T-cell (primary cell): Measurements from ENCODE around the gene NOLC1. TPM values are rescaled to one million over a fixed set of nuclear protein-coding genes. Genes with fewer than 3 reads are reported as not detected.

Experiments
- ATAC-seq, 4 experiments: fragments of 200-7000 bp in 3 of 4; fragments of 150-1000 bp in 1 of 4; cut with Tn5 transposase; replicated peaks in 1 of 4; 1 replicate in 3 of 4; 2 replicates in 1 of 4; pipeline ENCODE4 v1.10.0; 2021; ENCODE audit warnings: moderate library complexity in 3 of 4, mild to moderate bottlenecking in 2 of 4, moderate number of reproducible peaks in 1 of 4
- CTCF ChIA-PET, 2 donors: fragments of 300-600 bp; sonication (Branson Sonifier 250); formaldehyde crosslinking; loops; one replicate each; lab custom pipeline; 2022; ENCODE audit warnings: antibody characterized with exemption in 2 of 2; lab: Charles Lee
- POLR2A ChIA-PET, 2 donors: fragments of 300-600 bp; sonication (Branson Sonifier 250); formaldehyde crosslinking; loops; one replicate each; lab custom pipeline; 2022; ENCODE audit warnings: antibody characterized with exemption in 2 of 2; lab: Charles Lee
- DNase-seq, 35 experiments: peaks; one replicate each; pipeline versions ENCODE4 v3.0.0 to v3.0.0-alpha.2; 2013 to 2023
- H3K27ac ChIP-seq: one replicate; pipeline ENCODE4 v1.5.1; 2013; ENCODE audit warnings: low read length
- H3K27me3 ChIP-seq, 2 experiments: replicated peaks in 1 of 2; 1 replicate in 1 of 2; 2 replicates in 1 of 2; pipeline versions ENCODE4 v1.6.1 to v1.7.0; 2013; ENCODE audit warnings: low read length in 1 of 2, mixed read lengths in 1 of 2; ENCODE audit not compliant: control insufficient read depth in 2 of 2, insufficient read depth in 2 of 2; ENCODE audit errors: extremely low read depth in 1 of 2
- H3K36me3 ChIP-seq, 2 donors: 1 replicate in 1 of 2; 2 replicates in 1 of 2; pipeline versions ENCODE4 v1.6.1 to v1.7.0; 2013; ENCODE audit warnings: low read length in 1 of 2; ENCODE audit not compliant: control insufficient read depth in 2 of 2, insufficient read depth in 1 of 2; ENCODE audit errors: extremely low read depth in 1 of 2
- H3K4me1 ChIP-seq, 2 experiments: 1 replicate in 1 of 2; 2 replicates in 1 of 2; pipeline versions ENCODE4 v1.6.1 to v1.7.0; 2013; ENCODE audit warnings: low read length in 2 of 2, mixed read lengths in 1 of 2; ENCODE audit not compliant: insufficient read depth in 2 of 2, control insufficient read depth in 1 of 2; ENCODE audit errors: extremely low read depth in 1 of 2
- H3K4me3 ChIP-seq, 2 donors: 1 replicate in 1 of 2; 2 replicates in 1 of 2; pipeline versions ENCODE4 v1.5.1 to v1.7.0; 2013; ENCODE audit warnings: mild to moderate bottlenecking in 2 of 2, low read length in 1 of 2, moderate library complexity in 1 of 2; ENCODE audit not compliant: control insufficient read depth in 1 of 2; ENCODE audit errors: extremely low read depth in 1 of 2
- H3K9me3 ChIP-seq: 2 replicates; pipeline ENCODE4 v1.7.0; 2013
- H3K27ac Mint-ChIP-seq, 2 donors: one replicate each; pipeline ENCODE4 v1.8.0; 2020 to 2021; ENCODE audit warnings: mild to moderate bottlenecking in 2 of 2, mixed read lengths in 2 of 2
- H3K27me3 Mint-ChIP-seq, 2 donors: one replicate each; pipeline ENCODE4 v1.8.0; 2021 to 2022; ENCODE audit warnings: mixed read lengths in 2 of 2
- H3K36me3 Mint-ChIP-seq: one replicate; pipeline ENCODE4 v1.8.0; 2021; ENCODE audit warnings: mixed read lengths
- H3K4me1 Mint-ChIP-seq, 3 donors: one replicate each; pipeline ENCODE4 v1.8.0; 2020 to 2022; ENCODE audit warnings: mixed read lengths in 3 of 3, mild to moderate bottlenecking in 1 of 3
- H3K4me3 Mint-ChIP-seq, 3 donors: one replicate each; pipeline ENCODE4 v1.8.0; 2020 to 2022; ENCODE audit warnings: mild to moderate bottlenecking in 3 of 3, mixed read lengths in 3 of 3, moderate library complexity in 3 of 3
- H3K9me3 Mint-ChIP-seq, 3 donors: one replicate each; pipeline ENCODE4 v1.8.0; 2020 to 2022; ENCODE audit warnings: mixed read lengths in 3 of 3
- WGBS: methylation state at CpG from one replicate; pipeline ENCODE4 v1.1.5; 2013; ENCODE audit warnings: missing lambda C conversion rate; ENCODE audit not compliant: insufficient coverage; 5-methylcytosine and 5-hydroxymethylcytosine counted together
- total RNA-seq, 35 experiments: library from RNA in 6 of 35; stranded (reverse) in 6 of 35; fragments of 120-200 nt in 1 of 35; gene quantifications; one replicate each; pipeline versions ENCODE4 v1.2.1 to v1.2.4 and lab custom pipeline; 2013 to 2026

The NOLC1 gene
- total RNA-seq, 5 donors from 2014 or later (not counting 1 experiment from before 2014, with no cell fraction given) = 40.7 to 69.8 (median 62.4) TPM

GRCh38 chr10:102172288-102172687, 20.1 kb downstream of the NOLC1 start:
- Histone ChIP-seq H3K36me3 (no peaks in the 10 kb centered on the region), H3K27ac (no peak overlapping the region), H3K4me1 (peaks cover 4 to 10% of the 10 kb centered on the region in 2 experiments), H3K9me3 (no peaks in the 10 kb centered on the region), H3K27me3 (peaks cover 0 to 14% of the 10 kb centered on the region in 2 experiments), H3K4me3 (no peak overlapping the region)
- Mint-ChIP-seq H3K4me1 (peaks cover 0 to 9% (median 8%) of the 10 kb centered on the region in 3 donors), H3K4me3 (no peak overlapping the region), H3K27me3 (peaks cover 0 to 3% of the 10 kb centered on the region in 2 donors), H3K27ac (no peak overlapping the region), H3K9me3 (no peaks in the 10 kb centered on the region), H3K36me3 (no peaks in the 10 kb centered on the region)
- ChIA-PET POLR2A (no interaction called here), CTCF (no interaction called here)
- WGBS = 81% methylated on average over 6 of the region's 8 CpGs
- no peak for DNase-seq
- ATAC-seq = no peak

GRCh38 chr10:102175415-102175814, 23.2 kb downstream of the NOLC1 start:
- Mint-ChIP-seq H3K9me3 (no peaks in the 10 kb centered on the region), H3K36me3 (no peaks in the 10 kb centered on the region), H3K4me3 (no peak overlapping the region), H3K27me3 (peaks cover 4% of the 10 kb centered on the region in 2 donors), H3K27ac (no peak overlapping the region), H3K4me1 (peaks cover 0 to under 1% (median 0%) of the 10 kb centered on the region in 3 donors)
- ChIA-PET CTCF (interaction anchor here in 1 of 2 donors (0.6 kb wide), 1 partner anchor 410 kb away, joined by 3 read pairs; no protein-coding TSS in a partner anchor), POLR2A (interaction anchor here in 1 of 2 donors (0.6 kb wide), 1 partner anchor 401 kb away, joined by 6 read pairs; no protein-coding TSS in a partner anchor)
- Histone ChIP-seq H3K9me3 (no peaks in the 10 kb centered on the region), H3K4me3 (no peak overlapping the region), H3K36me3 (no peaks in the 10 kb centered on the region), H3K27ac (no peak overlapping the region), H3K4me1 (no peaks in the 10 kb centered on the region), H3K27me3 (peaks cover 0 to 25% of the 10 kb centered on the region in 2 experiments)
- no CpG with 5 or more reads among the region's 4 CpGs for WGBS
- ATAC-seq (no peak), DNase-seq (no peak)

GRCh38 chr10:102184606-102185005, 32.4 kb downstream of the NOLC1 start:
- no CpG with 5 or more reads among the region's 2 CpGs for WGBS

GRCh38 chr10:102185272-102185671, 33.1 kb downstream of the NOLC1 start:
- ChIA-PET CTCF (interaction anchor here in 1 of 2 donors (0.7 kb wide), 1 partner anchor 1711 kb away, joined by 6 read pairs; no protein-coding TSS in a partner anchor), POLR2A (no interaction called here)
- H3K36me3 ChIP-seq = no peaks in the 10 kb centered on the region
- H3K4me1 ChIP-seq = peaks cover 0 to 15% of the 10 kb centered on the region in 2 experiments
- no peak overlapping the region for H3K27ac ChIP-seq
- H3K9me3 ChIP-seq = no peaks in the 10 kb centered on the region
- DNase-seq (no peak), ATAC-seq (no peak)
- Mint-ChIP-seq H3K4me1 (peaks cover 16 to 17% (median 16%) of the 10 kb centered on the region in 3 donors), H3K27me3 (no peaks in the 10 kb centered on the region), H3K27ac (no peak overlapping the region), H3K4me3 (no peak overlapping the region), H3K9me3 (peaks cover 0 to 4% (median 0%) of the 10 kb centered on the region in 3 donors), H3K36me3 (no peaks in the 10 kb centered on the region)
- no peak overlapping the region for H3K4me3 ChIP-seq
- WGBS = 50% methylated on average over 1 of the region's 2 CpGs
- H3K27me3 ChIP-seq = no peaks in the 10 kb centered on the region

More at GRCh38 chr10:102184606-102185005, 32.4 kb downstream of the NOLC1 start:
- peaks cover 14 to 15% (median 15%) of the 10 kb centered on the region in 3 donors for H3K4me1 Mint-ChIP-seq
- H3K27me3 Mint-ChIP-seq = no peaks in the 10 kb centered on the region
- H3K27ac ChIP-seq = no peak overlapping the region
- ChIA-PET POLR2A (no interaction called here), CTCF (no interaction called here)
- ATAC-seq = no peak
- H3K27me3 ChIP-seq = peaks cover 0 to 2% of the 10 kb centered on the region in 2 experiments
- no peak overlapping the region for H3K4me3 ChIP-seq
- no peak for DNase-seq
- no peaks in the 10 kb centered on the region for H3K9me3 ChIP-seq
- H3K4me3 Mint-ChIP-seq = no peak overlapping the region
- no peaks in the 10 kb centered on the region for H3K36me3 ChIP-seq
- H3K36me3 Mint-ChIP-seq = no peaks in the 10 kb centered on the region
- H3K9me3 Mint-ChIP-seq = peaks cover 0 to 4% (median 0%) of the 10 kb centered on the region in 3 donors
- H3K27ac Mint-ChIP-seq = no peak overlapping the region
- peaks cover 0 to 14% of the 10 kb centered on the region in 2 experiments for H3K4me1 ChIP-seq

- ATAC-seq = no peak
- Histone ChIP-seq H3K27me3 (no peaks in the 10 kb centered on the region), H3K27ac (no peak overlapping the region), H3K4me1 (peaks cover 0 to 15% of the 10 kb centered on the region in 2 experiments), H3K4me3 (no peak overlapping the region), H3K9me3 (no peaks in the 10 kb centered on the region), H3K36me3 (no peaks in the 10 kb centered on the region)
- H3K27ac Mint-ChIP-seq = no peak overlapping the region
- WGBS = 94% methylated on average over 7 of the region's 15 CpGs
- no peaks in the 10 kb centered on the region for H3K36me3 Mint-ChIP-seq
- ChIA-PET CTCF (interaction anchor here in 1 of 2 donors (0.7 kb wide), 2 partner anchors 134 to 1712 kb away, joined by 6 to 7 read pairs; no protein-coding TSS in a partner anchor), POLR2A (no interaction called here)
- peaks cover 0 to 4% (median 0%) of the 10 kb centered on the region in 3 donors for H3K9me3 Mint-ChIP-seq
- peaks cover 16 to 17% (median 16%) of the 10 kb centered on the region in 3 donors for H3K4me1 Mint-ChIP-seq
- no peak for DNase-seq
- no peak overlapping the region for H3K4me3 Mint-ChIP-seq
- no peaks in the 10 kb centered on the region for H3K27me3 Mint-ChIP-seq
Observed at GRCh38 chr10:102185811-102186527, 33.8 kb downstream of the NOLC1 start.

GRCh38 chr10:102188298-102188940, 36.2 kb downstream of the NOLC1 start:
- no peaks in the 10 kb centered on the region for H3K36me3 Mint-ChIP-seq
- peaks cover 0 to 15% of the 10 kb centered on the region in 2 experiments for H3K4me1 ChIP-seq
- peak in 3 of 4 experiments; percentile 15 to 47 (median 32) for ATAC-seq
- peaks cover 0 to 12% (median 0%) of the 10 kb centered on the region in 3 donors for H3K9me3 Mint-ChIP-seq
- peak overlapping the region; percentile 87 to 94 for H3K27ac Mint-ChIP-seq
- H3K4me3 Mint-ChIP-seq = peak overlapping the region in 1 of 3 donors; percentile 54
- DNase-seq = no peak
- WGBS = 76% methylated on average over 2 of the region's 3 CpGs
- no peak overlapping the region for H3K4me3 ChIP-seq
- peak overlapping the region; percentile 50 for H3K27ac ChIP-seq
- no peaks in the 10 kb centered on the region for H3K27me3 Mint-ChIP-seq
- CTCF ChIA-PET = interaction anchor here in 1 of 2 donors (1.1 kb wide), 1 partner anchor 1692 kb away, joined by 3 read pairs; no protein-coding TSS in a partner anchor
- peaks cover 16 to 17% (median 16%) of the 10 kb centered on the region in 3 donors for H3K4me1 Mint-ChIP-seq
- POLR2A ChIA-PET = no interaction called here
- H3K27me3 ChIP-seq = no peaks in the 10 kb centered on the region
- H3K36me3 ChIP-seq = no peaks in the 10 kb centered on the region
- no peaks in the 10 kb centered on the region for H3K9me3 ChIP-seq
